ENCODE results near the gene ENKUR.
"Not testable (repeated sequence)": the region's sequence is repeated elsewhere in the genome, so short reads cannot be mapped to it uniquely, and the experiment has no call there.

ENKUR gene

GRCh38 chr10:25024528-25024927, 8.6 kb upstream of the ENKUR start:
- no peak for DNase-seq (ENCODE audit: low read depth in 2 of 2, low spot score in 1 of 2)

DNA sequence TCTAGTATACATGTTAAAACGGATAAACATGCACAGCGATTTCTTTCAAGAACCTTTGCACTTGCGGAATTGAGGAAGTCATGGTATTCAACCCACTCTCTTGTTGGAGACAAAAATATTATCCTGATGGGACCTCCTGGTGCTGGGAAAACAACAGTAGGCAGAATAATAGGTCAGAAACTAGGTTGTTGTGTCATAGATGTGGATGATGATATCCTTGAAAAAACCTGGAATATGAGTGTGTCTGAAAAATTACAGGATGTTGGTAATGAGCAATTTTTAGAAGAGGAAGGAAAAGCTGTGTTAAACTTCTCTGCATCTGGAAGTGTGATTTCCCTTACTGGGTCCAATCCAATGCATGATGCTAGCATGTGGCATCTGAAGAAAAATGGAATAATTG, 7.3 kb upstream of the ENKUR start:
- no peak for DNase-seq (ENCODE audit: low read depth in 2 of 2, low spot score in 1 of 2)

DNA sequence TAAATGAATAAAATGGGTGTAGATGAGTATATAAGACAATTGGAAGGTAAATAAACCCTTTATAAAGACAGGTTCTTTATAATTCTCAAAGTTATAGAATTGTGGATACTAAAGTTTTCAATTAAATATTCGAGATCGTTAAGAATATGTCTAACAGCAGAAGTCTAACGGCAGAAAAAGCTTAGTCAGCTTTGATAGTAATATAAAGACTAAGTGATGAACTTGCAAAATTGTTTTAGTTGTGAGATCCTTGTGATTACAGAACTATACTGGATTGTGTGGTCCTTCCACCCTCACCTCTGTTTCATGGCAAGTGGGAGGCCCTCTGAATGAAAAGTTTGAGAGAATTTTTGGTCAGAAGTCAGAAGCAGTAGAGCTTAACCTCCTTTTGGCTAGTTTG, 2.7 kb upstream of the ENKUR start:
- no peak for DNase-seq (ENCODE audit: low read depth in 2 of 2, low spot score in 1 of 2)

DNA sequence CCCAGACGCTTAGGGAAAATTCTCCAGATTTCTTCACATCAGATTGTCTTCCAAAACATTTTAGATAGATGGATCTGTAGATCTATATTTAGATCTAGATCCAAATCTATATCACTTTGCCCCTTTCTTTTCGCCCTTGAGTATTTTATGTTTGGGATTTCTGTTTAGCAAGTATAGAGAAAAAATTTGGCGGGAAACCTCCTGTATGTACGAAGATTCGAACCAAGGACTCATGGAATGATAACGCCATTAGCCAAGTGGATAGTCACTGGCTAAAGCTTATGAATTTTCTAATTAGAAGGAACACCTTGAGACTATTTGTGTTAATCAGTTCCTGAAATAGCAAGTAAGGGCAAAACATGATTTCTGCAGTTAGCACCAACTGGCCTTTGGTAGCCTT, 1.7 kb upstream of the ENKUR start:
- no peak for DNase-seq (ENCODE audit: low read depth in 2 of 2, low spot score in 1 of 2)

- no peak for DNase-seq (ENCODE audit: low read depth in 2 of 2, low spot score in 1 of 2)
These were observed 1.2 kb upstream of the ENKUR start for GRCh38 chr10:25017154-25017590.

- peak; percentile 92 to 97 for DNase-seq (ENCODE audit: low read depth in 2 of 2, low spot score in 1 of 2)
These were observed 607 bp upstream of the ENKUR start, which contains the start of gene THNSL1 for GRCh38 chr10:25016376-25017153. Gene THNSL1 (plus strand): TSS chr10:25016612. CDS start chr10:25023224, 6,612 bp downstream.

DNA sequence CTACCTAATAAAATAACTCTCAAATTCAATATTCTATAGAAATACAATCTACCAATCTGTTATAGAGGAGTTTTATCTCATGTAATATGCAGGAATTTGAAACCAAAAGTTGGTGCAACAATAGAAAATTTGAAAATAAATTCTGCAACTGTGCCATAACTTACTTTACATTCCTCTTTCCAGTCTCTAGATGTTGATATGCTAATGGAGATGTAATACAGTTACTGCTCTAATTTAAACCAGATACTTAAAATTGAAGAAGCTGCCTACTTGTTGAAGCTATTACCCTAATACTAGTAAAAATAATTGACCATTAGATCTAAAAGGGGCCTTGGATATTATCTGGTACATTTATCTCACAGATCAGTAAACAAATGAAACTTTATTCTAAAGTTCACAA, 1.4 kb downstream of the ENKUR start:
- no peak for DNase-seq (ENCODE audit: low read depth in 2 of 2, low spot score in 1 of 2)

DNA sequence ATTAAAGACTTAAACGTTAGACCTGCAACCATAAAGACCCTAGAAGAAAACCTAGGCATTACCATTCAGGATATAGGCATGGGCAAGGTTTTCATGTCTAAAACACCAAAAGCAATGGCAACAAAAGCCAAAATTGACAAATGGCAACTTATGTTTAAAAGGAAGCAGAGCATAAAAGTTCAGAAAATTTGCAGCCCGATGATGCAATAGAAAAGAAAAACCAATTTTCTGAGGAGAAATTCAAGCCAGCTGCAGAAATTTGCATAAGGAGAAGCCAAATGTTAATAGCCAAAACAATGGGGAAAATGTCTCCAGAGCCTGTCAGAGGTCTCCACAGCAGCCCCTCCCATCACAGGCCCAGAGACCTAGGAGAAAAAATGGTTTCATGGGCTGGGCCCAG, 4.4 kb downstream of the ENKUR start:
- DNase-seq (ENCODE audit: low read depth in 2 of 2, low spot score in 1 of 2), result not testable (repeated sequence)

DNA sequence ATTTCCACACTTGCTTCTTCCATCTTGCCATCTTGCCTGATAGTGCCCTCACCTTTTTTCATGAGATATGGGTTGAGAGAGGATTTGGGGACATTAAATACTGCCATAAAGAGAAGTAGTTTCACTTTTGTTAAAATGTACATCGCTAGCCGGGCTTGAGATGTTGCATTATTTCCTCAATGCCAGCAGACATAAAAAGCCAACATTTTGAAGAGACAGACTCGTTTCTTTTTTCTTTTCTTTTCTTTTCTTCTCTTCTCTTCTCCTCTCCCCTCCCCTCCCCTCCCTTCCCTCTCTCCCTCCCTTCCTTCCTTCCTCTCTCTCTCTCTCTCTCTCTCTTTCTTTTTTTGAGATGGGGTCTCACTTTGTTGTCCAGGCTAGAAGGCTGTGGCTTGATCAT, 17.9 kb downstream of the ENKUR start:
- DNase-seq (ENCODE audit: low read depth in 2 of 2, low spot score in 1 of 2), result no peak

- DNase-seq (ENCODE audit: low read depth in 2 of 2, low spot score in 1 of 2), result no peak
These were observed 20.9 kb downstream of the ENKUR start for GRCh38 chr10:24995072-24995471.

DNA sequence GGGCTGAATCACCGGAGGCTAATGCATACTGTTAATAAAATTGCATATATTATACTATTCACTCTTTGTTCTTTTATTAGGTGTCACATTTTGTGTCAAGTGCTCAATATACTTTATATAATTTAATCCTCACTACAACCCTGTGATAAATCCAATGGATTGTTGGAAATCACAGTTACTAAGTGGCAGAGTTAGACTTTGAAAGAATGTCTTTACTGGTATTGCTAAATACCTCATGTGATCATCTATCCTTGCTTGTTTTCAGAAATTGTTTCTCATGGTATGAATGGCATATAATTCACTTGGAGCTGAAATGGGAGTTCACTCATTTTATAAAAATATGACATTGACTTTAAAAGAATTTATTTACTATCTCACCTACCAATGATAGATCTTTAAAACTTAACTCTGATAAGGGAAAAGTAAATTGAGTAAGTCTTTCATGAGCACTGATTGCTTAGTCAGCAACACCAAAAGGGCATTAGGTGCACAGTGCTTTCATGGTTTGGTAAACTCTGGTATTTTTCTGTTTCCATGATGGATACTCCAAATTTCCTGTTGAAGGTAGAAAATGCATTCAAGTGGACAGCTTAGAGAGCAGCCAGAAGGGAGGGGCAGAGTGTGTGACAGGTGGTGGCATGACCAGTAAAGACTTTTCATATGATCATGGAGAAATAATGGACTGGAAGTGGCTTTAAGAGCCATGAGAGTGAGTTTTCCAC, 22.6 kb downstream of the ENKUR start:
- no peak for DNase-seq (ENCODE audit: low read depth in 2 of 2, low spot score in 1 of 2)

DNA sequence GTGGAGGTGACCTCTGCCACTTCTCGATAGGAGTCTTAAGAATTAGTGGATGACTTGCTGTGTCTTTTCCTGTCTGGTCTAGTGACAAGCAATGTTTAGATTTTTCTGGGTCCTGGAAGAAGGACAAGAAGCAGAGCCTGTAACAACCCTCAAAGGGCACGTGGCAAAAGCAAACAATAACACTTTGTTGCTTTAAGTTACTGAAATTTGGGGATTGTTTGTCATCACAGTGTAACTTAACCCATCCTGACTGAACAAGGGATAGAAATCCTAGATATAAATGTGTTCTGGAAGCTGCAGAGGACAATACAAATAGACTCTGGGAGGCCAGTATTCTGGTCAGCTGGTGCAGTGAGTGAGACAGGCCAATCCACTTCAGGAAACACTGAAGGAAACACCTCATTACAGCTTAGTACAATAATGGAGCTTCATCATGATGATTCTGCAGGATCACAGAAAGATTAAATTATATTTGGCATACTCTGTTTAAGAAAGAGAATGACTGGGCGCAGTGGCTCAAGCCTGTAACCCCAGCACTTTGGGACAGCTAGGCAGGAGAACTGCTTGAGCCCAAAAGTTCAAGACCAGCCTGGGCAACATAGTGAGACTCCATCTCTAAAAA, 23.3 kb downstream of the ENKUR start:
- DNase-seq (ENCODE audit: low read depth in 2 of 2, low spot score in 1 of 2), result no peak

GRCh38 chr10:24991298-24991697, 24.7 kb downstream of the ENKUR start:
- no peak for DNase-seq (ENCODE audit: low read depth in 2 of 2, low spot score in 1 of 2)

- no peak for DNase-seq (ENCODE audit: low read depth in 2 of 2, low spot score in 1 of 2)
These were observed 26.1 kb downstream of the ENKUR start for GRCh38 chr10:24989867-24990266.

- DNase-seq (ENCODE audit: low read depth in 2 of 2, low spot score in 1 of 2), result no peak
These were observed 26.9 kb downstream of the ENKUR start for GRCh38 chr10:24988831-24989640.

GRCh38 chr10:24984906-24985305, 31.1 kb downstream of the ENKUR start:
- no peak for DNase-seq (ENCODE audit: low read depth in 2 of 2, low spot score in 1 of 2)

DNA sequence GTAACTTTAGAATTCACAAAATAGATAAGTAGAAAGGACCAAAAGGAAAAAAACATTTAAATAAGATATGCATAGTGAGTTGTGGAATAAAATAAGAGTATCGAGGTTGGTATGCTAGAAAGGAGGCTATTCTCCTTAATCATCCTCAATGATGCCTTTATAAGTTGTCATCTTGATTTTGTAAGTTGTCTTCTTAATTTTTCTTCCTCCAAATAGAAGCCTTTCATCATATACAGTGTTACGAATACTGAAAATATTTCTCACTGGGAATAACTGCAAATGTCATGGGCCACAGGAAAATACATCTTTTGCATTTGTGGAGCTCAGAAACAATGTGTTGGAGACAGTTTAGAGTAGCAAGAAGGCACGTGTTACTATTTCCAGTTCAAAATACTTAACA, 32.0 kb downstream of the ENKUR start:
- no peak for DNase-seq (ENCODE audit: low read depth in 2 of 2, low spot score in 1 of 2)

DNA sequence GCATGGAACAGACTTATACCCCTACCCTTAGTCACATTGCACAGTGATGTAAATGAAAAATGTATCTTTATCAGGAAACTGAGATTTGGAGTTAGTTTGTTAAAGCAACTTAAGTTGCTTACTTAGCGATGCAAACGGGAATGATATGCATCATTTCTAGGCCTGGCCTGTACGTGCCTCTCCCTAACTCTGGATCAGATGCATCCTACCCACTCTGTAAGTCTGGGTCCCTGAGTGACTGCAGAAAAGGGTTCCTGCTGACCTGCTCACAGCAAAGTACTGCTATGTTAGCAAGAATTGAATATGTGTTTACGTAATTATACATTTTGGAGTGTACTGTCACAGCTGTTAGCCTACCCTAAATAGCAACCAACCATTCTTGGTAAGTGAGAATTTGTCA, 32.8 kb downstream of the ENKUR start:
- no peak for DNase-seq (ENCODE audit: low read depth in 2 of 2, low spot score in 1 of 2)

GRCh38 chr10:24982319-24983112, 33.4 kb downstream of the ENKUR start:
- no peak for DNase-seq (ENCODE audit: low read depth in 2 of 2, low spot score in 1 of 2)

GRCh38 chr10:24981161-24981710, 34.7 kb downstream of the ENKUR start:
- no peak for DNase-seq (ENCODE audit: low read depth in 2 of 2, low spot score in 1 of 2)

Measured in stimulated activated CD8-positive, alpha-beta memory T cell treated with anti-CD3 and anti-CD28 coated beads, Interleukin-4, amount 100 ng/mL, for 4 hours (primary cell).